ENCODE measurements around the gene GFAP. TPM values are rescaled to one million over a fixed set of nuclear protein-coding genes. Genes with fewer than 3 reads are reported as not detected.

Gene GFAP
- total and polyA plus RNA-seq, 8 donors, result 0.12 to 2.2 (median 0.85) TPM

DNA sequence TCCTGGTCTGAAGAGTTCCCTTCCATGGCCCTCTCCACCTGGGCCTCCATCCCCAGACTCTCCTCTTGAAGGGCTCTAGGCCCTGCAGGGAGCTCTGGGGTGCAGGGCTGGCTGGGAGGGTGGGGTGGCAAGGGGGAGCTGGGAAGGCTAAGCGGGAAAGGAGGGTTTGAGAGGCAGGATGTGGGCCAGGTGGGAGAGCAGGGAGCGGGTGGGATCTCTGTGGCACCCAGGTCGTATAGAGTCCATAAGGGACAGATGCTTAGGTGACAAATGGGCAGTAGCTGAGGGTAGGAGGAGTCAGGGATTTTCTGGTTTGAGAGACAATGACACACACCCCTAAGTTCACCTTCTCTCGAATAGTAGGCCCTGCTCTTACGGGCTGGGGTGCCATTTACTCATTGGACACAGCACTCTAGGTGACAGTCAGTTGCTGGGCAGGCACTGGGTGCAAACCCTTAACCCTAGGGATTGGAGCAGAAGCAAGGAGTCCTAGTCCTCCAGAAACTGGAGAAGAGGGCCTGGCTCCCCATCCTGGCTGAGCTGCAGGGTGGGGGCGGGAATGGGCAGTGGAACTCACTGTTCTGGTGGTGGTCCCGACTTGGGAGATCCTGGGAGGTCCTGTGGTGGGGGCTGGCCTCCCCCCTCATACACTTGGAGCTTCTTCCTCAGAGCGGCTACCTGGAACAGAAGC, 16.9 kb upstream of the GFAP start:
- intact Hi-C loops (cut with DNase I), result no loop called here
- no peaks in the 10 kb centered on the region for H3K27me3 ChIP-seq
- ATAC-seq, result no peak
- no peak for FAIRE-seq
- H3K9me3 ChIP-seq, result no peaks in the 10 kb centered on the region
- TF ChIP-seq, protein P1, sequence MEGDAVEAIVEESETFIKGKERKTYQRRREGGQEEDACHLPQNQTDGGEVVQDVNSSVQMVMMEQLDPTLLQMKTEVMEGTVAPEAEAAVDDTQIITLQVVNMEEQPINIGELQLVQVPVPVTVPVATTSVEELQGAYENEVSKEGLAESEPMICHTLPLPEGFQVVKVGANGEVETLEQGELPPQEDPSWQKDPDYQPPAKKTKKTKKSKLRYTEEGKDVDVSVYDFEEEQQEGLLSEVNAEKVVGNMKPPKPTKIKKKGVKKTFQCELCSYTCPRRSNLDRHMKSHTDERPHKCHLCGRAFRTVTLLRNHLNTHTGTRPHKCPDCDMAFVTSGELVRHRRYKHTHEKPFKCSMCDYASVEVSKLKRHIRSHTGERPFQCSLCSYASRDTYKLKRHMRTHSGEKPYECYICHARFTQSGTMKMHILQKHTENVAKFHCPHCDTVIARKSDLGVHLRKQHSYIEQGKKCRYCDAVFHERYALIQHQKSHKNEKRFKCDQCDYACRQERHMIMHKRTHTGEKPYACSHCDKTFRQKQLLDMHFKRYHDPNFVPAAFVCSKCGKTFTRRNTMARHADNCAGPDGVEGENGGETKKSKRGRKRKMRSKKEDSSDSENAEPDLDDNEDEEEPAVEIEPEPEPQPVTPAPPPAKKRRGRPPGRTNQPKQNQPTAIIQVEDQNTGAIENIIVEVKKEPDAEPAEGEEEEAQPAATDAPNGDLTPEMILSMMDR (IDR thresholded peaks at IDR 0.05), result no peak
- no peaks in the 10 kb centered on the region for H3K36me3 ChIP-seq
- DNase-seq, result peak in 1 of 6 donors; percentile 39
- no peaks in the 10 kb centered on the region for H3K4me1 ChIP-seq
- no peak overlapping the region for H3K27ac ChIP-seq
- 88 to 97% methylated on average over 7 to 8 of the region's 8 CpGs for WGBS, 2 donors
- no peak overlapping the region for H3K4me3 ChIP-seq

- no peaks in the 10 kb centered on the region for H3K9me3 ChIP-seq
- 83 to 92% methylated on average over 5 of the region's 5 CpGs for WGBS, 2 donors
- TF ChIP-seq, protein P1 (IDR thresholded peaks at IDR 0.05), result no peak
- intact Hi-C loops (cut with DNase I), result no loop called here
- FAIRE-seq, result no peak
- no peaks in the 10 kb centered on the region for H3K36me3 ChIP-seq
- DNase-seq, result peak in 2 of 6 donors; percentile 7 to 27
- no peak overlapping the region for H3K4me3 ChIP-seq
- H3K4me1 ChIP-seq, result no peaks in the 10 kb centered on the region
- no peak for ATAC-seq
- no peak overlapping the region for H3K27ac ChIP-seq
- H3K27me3 ChIP-seq, result no peaks in the 10 kb centered on the region
These were observed 16.1 kb upstream of the GFAP start for GRCh38 chr17:44931376-44931775.

GRCh38 chr17:44930667-44931066, 15.4 kb upstream of the GFAP start:
- Histone ChIP-seq H3K9me3 (no peaks in the 10 kb centered on the region), H3K4me1 (no peaks in the 10 kb centered on the region), H3K4me3 (no peak overlapping the region), H3K27me3 (no peaks in the 10 kb centered on the region), H3K27ac (no peak overlapping the region), H3K36me3 (no peaks in the 10 kb centered on the region)
- FAIRE-seq (no peak), ATAC-seq (no peak), DNase-seq (peak in 2 of 6 donors; percentile 6 to 7)
- 72 to 80% methylated on average over 6 of the region's 6 CpGs for WGBS, 2 donors
- intact Hi-C loops (cut with DNase I), result no loop called here
- TF ChIP-seq, protein P1 (IDR thresholded peaks at IDR 0.05), result no peak

- Histone ChIP-seq H3K4me3 (no peak overlapping the region), H3K36me3 (no peaks in the 10 kb centered on the region), H3K27me3 (no peaks in the 10 kb centered on the region), H3K9me3 (no peaks in the 10 kb centered on the region), H3K4me1 (no peaks in the 10 kb centered on the region), H3K27ac (no peak overlapping the region)
- DNase-seq, result peak in 1 of 6 donors; percentile 41
- ATAC-seq, result no peak
- TF ChIP-seq, protein P1 (IDR thresholded peaks at IDR 0.05), result no peak
- WGBS, 2 donors, result 82 to 83% methylated on average over 7 of the region's 7 CpGs
- intact Hi-C loops (cut with DNase I), result loop anchor here in 2 of 3 donors (10.0 kb wide), 2 partner anchors 96 to 186 kb away; no protein-coding TSS in a partner anchor
- no peak for FAIRE-seq
These were observed 13.8 kb upstream of the GFAP start for GRCh38 chr17:44928950-44929720.
